K562 (cell line): ENCODE measurements around the gene PRMT7. TPM values are rescaled to one million over a fixed set of nuclear protein-coding genes. Genes with fewer than 3 reads are reported as not detected.
A peak's percentile ranks its signal among the peaks of the same experiment; 100 is the strongest.

ENCODE experiments used
- ATAC-seq: fragments of 200-7000 bp; cut with Tn5 transposase; 3 replicates; pipeline ENCODE4 v1.9.1; 2020; ENCODE audit warnings: moderate library complexity
- BruUV-seq: library from RNA; stranded (reverse); fragments of 400-500 nt; replicated peaks from 2 replicates; lab custom pipeline; 2021; lab: Mats Ljungman, UMichigan
- CTCF ChIA-PET: fragments of 300-600 bp; formaldehyde crosslinking; extraction: SDS; loops from one replicate; lab custom pipeline; 2021; ENCODE audit warnings: low intra/inter-chr PET ratio; lab: Yijun Ruan, JAX
- POLR2A ChIA-PET: fragments of 300-600, 350-650 bp; sonication (Branson Sonifier 250); formaldehyde crosslinking; extraction: SDS; loops from one replicate; lab custom pipeline; 2021; ENCODE audit warnings: antibody characterized with exemption, inconsistent platforms; lab: Yijun Ruan, JAX
- DNase-seq, 4 experiments: peaks; one replicate each; pipeline versions ENCODE4 v3.0.0 to v3.0.0-alpha.2; 2011 to 2018; ENCODE audit warnings: low spot score in 3 of 4, mixed read lengths in 3 of 4; ENCODE audit errors: extremely low read depth in 1 of 4
- FAIRE-seq: peaks from 2 replicates; lab custom pipeline; 2011; peaks lifted over from hg19 to GRCh38; lab: Jason Lieb, UNC
- H2AFZ ChIP-seq: 2 replicates; pipeline ENCODE4 v1.6.0; 2011; ENCODE audit warnings: low read depth, low read length, control low read depth, inconsistent platforms
- H3K27ac ChIP-seq: fragments of 200-600 bp; 3 replicates; pipeline ENCODE4 v1.8.0; 2011; ENCODE audit warnings: low read depth, mild to moderate bottlenecking, control low read depth, inconsistent platforms, low read length, moderate library complexity, mixed read lengths; ENCODE audit errors: extremely low read depth
- H3K27me3 ChIP-seq, 2 experiments: fragments of 300-600 bp in 1 of 2; 2 replicates in 1 of 2; 3 replicates in 1 of 2; pipeline versions ENCODE4 v1.6.0 to v1.8.0; 2011; ENCODE audit warnings: inconsistent platforms in 2 of 2, low read length in 2 of 2, mild to moderate bottlenecking in 1 of 2, mixed read lengths in 1 of 2, moderate library complexity in 1 of 2; ENCODE audit not compliant: control insufficient read depth in 2 of 2, insufficient read depth in 2 of 2
- H3K36me3 ChIP-seq: fragments of 300-600 bp; 3 replicates; pipeline ENCODE4 v1.8.0; 2011; ENCODE audit warnings: mild to moderate bottlenecking, low read length, inconsistent platforms; ENCODE audit not compliant: control insufficient read depth, insufficient read depth
- H3K4me1 ChIP-seq, 2 experiments: fragments of 200-600 bp in 1 of 2; replicated peaks in 1 of 2; 2 replicates in 1 of 2; 3 replicates in 1 of 2; pipeline versions ENCODE4 v1.5.1 to v1.8.0; 2011; ENCODE audit warnings: inconsistent platforms in 2 of 2, low read length in 2 of 2, mild to moderate bottlenecking in 1 of 2, mixed read lengths in 1 of 2, moderate library complexity in 1 of 2; ENCODE audit not compliant: control insufficient read depth in 2 of 2, insufficient read depth in 2 of 2
- H3K4me2 ChIP-seq: 2 replicates; pipeline ENCODE4 v1.6.1; 2011; ENCODE audit warnings: low read length, control low read depth, inconsistent platforms, mixed read lengths; ENCODE audit not compliant: insufficient read depth
- H3K4me3 ChIP-seq: fragments of 200-600 bp; sonication (generic), shearing (Covaris generic); 2 replicates; pipeline ENCODE4 v1.5.1; 2016; ENCODE audit warnings: control low read depth, inconsistent platforms
- H3K79me2 ChIP-seq: fragments of 200-600 bp; 3 replicates; pipeline ENCODE4 v1.8.0; 2011; ENCODE audit warnings: low read length, inconsistent platforms; ENCODE audit not compliant: control insufficient read depth, insufficient read depth
- H3K9ac ChIP-seq, 2 experiments: 2 replicates each; pipeline versions ENCODE4 v1.6.0 to v1.6.1; 2011; ENCODE audit warnings: low read depth in 2 of 2, low read length in 2 of 2, control low read depth in 1 of 2, inconsistent platforms in 1 of 2, mild to moderate bottlenecking in 1 of 2, mixed read lengths in 1 of 2; ENCODE audit not compliant: insufficient read depth in 1 of 2
- H3K9me1 ChIP-seq: one replicate; pipeline ENCODE4 v1.6.0; 2011; ENCODE audit warnings: inconsistent platforms, mild to moderate bottlenecking, low read length, moderate library complexity; ENCODE audit not compliant: control insufficient read depth, insufficient read depth
- H3K9me3 ChIP-seq: replicated peaks from 2 replicates; pipeline ENCODE4 v1.5.1; 2011; ENCODE audit warnings: low read depth, low read length, inconsistent platforms; ENCODE audit not compliant: control insufficient read depth, insufficient read depth
- H4K20me1 ChIP-seq: replicated peaks from 2 replicates; pipeline ENCODE4 v1.6.1; 2011; ENCODE audit warnings: low read length, inconsistent platforms, mixed read lengths; ENCODE audit not compliant: control insufficient read depth, insufficient read depth
- CEBPZ ChIP-seq: fragments of 150-350 bp; IDR thresholded peaks from 2 replicates; pipeline ENCODE4 v1.6.1; 2014; ENCODE audit warnings: low read depth, mild to moderate bottlenecking, low read length, borderline replicate concordance
- DPF2 ChIP-seq: fragments of 450-650 bp; IDR thresholded peaks from 2 replicates; pipeline ENCODE4 v1.6.1; 2016
- RAD51 ChIP-seq: fragments of 450-650 bp; IDR thresholded peaks from 2 replicates; pipeline ENCODE4 v1.7.1; 2016; ENCODE audit warnings: low read depth, mild to moderate bottlenecking, borderline replicate concordance
- ZNF174 ChIP-seq: fragments of 250-450 bp; sonication (Bioruptor Pico); IDR thresholded peaks from 2 replicates; pipeline ENCODE4 v1.4.0; 2020; ENCODE audit warnings: mild to moderate bottlenecking
- ZNF232 ChIP-seq: sonication (generic); formaldehyde crosslinking; IDR thresholded peaks from 2 replicates; pipeline ENCODE4 v1.8.0; 2022; ENCODE audit warnings: mild to moderate bottlenecking, missing genetic modification reagents
- WGBS: fragments of 100-300 bp; shearing (Covaris generic); methylation state at CpG from one replicate; pipeline ENCODE4 v1.1.6; 2016; ENCODE audit warnings: low coverage, mixed read lengths; ENCODE audit not compliant: insufficient coverage; ENCODE audit errors: missing lambda C conversion rate; 5-methylcytosine and 5-hydroxymethylcytosine counted together
- in situ Hi-C: fragments of 300-500 bp; cut with MboI; formaldehyde crosslinking; loops from 4 replicates; pipeline ENCODE4 v1.15.0; 2018; ENCODE audit warnings: inconsistent platforms, mixed read lengths
- intact Hi-C: fragments of 100-400 bp; cut with micrococcal nuclease; formaldehyde crosslinking; loops from 2 replicates; pipeline ENCODE4 v1.14.2; 2022
- polyA plus RNA-seq, 8 experiments: library from polyadenylated mRNA; depleted of rRNA in 4 of 8; stranded (reverse) in 5 of 8; unstranded in 3 of 8; fragments of >200 nt; fragmentation: Nextera tagmentation in 2 of 8; fragmentation: Illumina TruSeq in 1 of 8; extraction: Ambion mirVana in 2 of 8; extraction: Trizol in 1 of 8; gene quantifications; 2 replicates each; pipeline versions ENCODE4 v1.2.1 to v1.2.3, GENCODE V29; 2011 to 2014; ENCODE audit warnings: inconsistent platforms in 1 of 8, missing spikeins in 1 of 8
- total RNA-seq, 7 experiments: library from RNA; depleted of rRNA in 6 of 7; stranded (reverse); fragments of >200 nt in 6 of 7; fragmentation: Illumina TruSeq in 2 of 7; extraction: Trizol in 2 of 7; gene quantifications; 2 replicates each; pipeline versions ENCODE4 v1.2.1 to v1.2.3, GENCODE V29; 2011 to 2021; ENCODE audit warnings: low replicate concordance in 1 of 7
- TF ChIP-seq, protein P1 (sequence below): fragments of 450-650 bp; IDR thresholded peaks from 2 replicates; pipeline ENCODE4 v1.6.1; 2016; ENCODE audit warnings: mild to moderate bottlenecking
- TF ChIP-seq, protein P2 (sequence below), 2 experiments: fragments of 250-450 bp in 1 of 2; fragments of 450-650 bp in 1 of 2; sonication (Bioruptor Pico) in 1 of 2; IDR thresholded peaks; 2 replicates each; pipeline versions ENCODE4 v1.6.1 to v1.8.0; 2016 to 2021; ENCODE audit warnings: mild to moderate bottlenecking in 2 of 2, moderate library complexity in 2 of 2, missing compliant biosample characterization in 1 of 2, missing genetic modification characterization in 1 of 2

Gene PRMT7
- total and polyA plus RNA-seq, 9 of the 15 experiments (the other 6 are each of a cell fraction or from before 2014, with no cell fraction given): 6.4 to 88.8 (median 73.1) TPM

DNA sequence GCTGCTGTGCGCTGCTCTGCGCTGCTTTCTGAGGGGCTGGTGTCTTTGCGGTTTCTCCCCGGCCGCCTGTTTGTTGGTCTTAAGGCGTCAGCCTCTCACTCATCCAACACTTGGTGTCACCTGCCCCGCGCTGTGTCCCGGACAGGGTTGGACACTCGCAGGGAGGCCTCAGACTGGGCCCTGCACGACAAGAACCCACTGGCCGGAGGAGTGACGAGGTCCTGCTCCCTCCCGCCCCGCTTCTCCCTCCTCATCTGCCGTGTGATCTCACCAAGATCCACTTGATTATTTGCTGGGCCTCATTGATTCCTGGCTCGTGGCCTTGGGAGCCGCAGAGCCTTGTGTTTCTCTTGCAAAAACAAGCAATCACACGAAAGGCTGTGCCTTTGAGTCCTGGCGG, 56.6 kb downstream of the PRMT7 start:
- peaks cover 11% of the 10 kb centered on the region for H4K20me1 ChIP-seq
- in situ Hi-C loops: no loop called here
- ChIA-PET CTCF (no interaction called here), POLR2A (no interaction called here)
- no peak overlapping the region for H3K27ac ChIP-seq
- peaks cover 9 to 56% of the 10 kb centered on the region in 2 experiments; a peak in 3 of 5 replicates for H3K4me1 ChIP-seq
- no peaks in the 10 kb centered on the region for H3K9me3 ChIP-seq
- no peaks in the 10 kb centered on the region for H3K9me1 ChIP-seq
- H3K9ac ChIP-seq: 0 out of 4 replicates have a peak overlapping the region, but pooled peaks of 1 of the 2 experiments have one; percentile 36
- DNase-seq (no peak), FAIRE-seq (no peak), ATAC-seq (no peak)
- H3K27me3 ChIP-seq: peaks cover 26 to 47% of the 10 kb centered on the region in 2 experiments; a peak in 4 of 5 replicates
- 58% methylated on average over 20 of the region's 20 CpGs for WGBS
- no peak overlapping the region for H3K4me3 ChIP-seq
- TF ChIP-seq ZNF232: no peak
- TF ChIP-seq ZNF174 (CRISPR knock-in tag): no peak
- TF ChIP-seq, protein P1, sequence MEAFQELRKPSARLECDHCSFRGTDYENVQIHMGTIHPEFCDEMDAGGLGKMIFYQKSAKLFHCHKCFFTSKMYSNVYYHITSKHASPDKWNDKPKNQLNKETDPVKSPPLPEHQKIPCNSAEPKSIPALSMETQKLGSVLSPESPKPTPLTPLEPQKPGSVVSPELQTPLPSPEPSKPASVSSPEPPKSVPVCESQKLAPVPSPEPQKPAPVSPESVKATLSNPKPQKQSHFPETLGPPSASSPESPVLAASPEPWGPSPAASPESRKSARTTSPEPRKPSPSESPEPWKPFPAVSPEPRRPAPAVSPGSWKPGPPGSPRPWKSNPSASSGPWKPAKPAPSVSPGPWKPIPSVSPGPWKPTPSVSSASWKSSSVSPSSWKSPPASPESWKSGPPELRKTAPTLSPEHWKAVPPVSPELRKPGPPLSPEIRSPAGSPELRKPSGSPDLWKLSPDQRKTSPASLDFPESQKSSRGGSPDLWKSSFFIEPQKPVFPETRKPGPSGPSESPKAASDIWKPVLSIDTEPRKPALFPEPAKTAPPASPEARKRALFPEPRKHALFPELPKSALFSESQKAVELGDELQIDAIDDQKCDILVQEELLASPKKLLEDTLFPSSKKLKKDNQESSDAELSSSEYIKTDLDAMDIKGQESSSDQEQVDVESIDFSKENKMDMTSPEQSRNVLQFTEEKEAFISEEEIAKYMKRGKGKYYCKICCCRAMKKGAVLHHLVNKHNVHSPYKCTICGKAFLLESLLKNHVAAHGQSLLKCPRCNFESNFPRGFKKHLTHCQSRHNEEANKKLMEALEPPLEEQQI: no peak
- TF ChIP-seq, protein P2, sequence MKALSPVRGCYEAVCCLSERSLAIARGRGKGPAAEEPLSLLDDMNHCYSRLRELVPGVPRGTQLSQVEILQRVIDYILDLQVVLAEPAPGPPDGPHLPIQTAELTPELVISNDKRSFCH (CRISPR knock-in tag; IDR thresholded peaks at IDR 0.05): no peak
- TF ChIP-seq, protein P2 (tag; IDR thresholded peaks at IDR 0.05): no peak
- no peak for TF ChIP-seq CEBPZ
- TF ChIP-seq RAD51: no peak
- no peak for TF ChIP-seq DPF2
- H3K36me3 ChIP-seq: no peaks in the 10 kb centered on the region
- intact Hi-C loops: no loop called here
- H3K79me2 ChIP-seq: no peaks in the 10 kb centered on the region
- H3K4me2 ChIP-seq: no peak overlapping the region
- peak overlapping the region; percentile 42; the same call in 1 of the 2 replicates for H2AFZ ChIP-seq
- no TSS peak for BruUV-seq
